Muscle of arm (tissue), 12 donors: ENCODE measurements around the gene RAPGEF3. TPM values are rescaled to one million over a fixed set of nuclear protein-coding genes. Genes with fewer than 3 reads are reported as not detected.

ENCODE experiments used
- DNase-seq: peaks from one replicate; pipeline ENCODE4 v3.0.0-alpha.2; 2013
- polyA plus RNA-seq, 12 donors: library from polyadenylated mRNA; unstranded; fragments of 120-200 nt; gene quantifications; one replicate each; pipeline ENCODE4 v1.2.1, GENCODE V29; 2013; ENCODE audit not compliant: insufficient read length in 12 of 12

The RAPGEF3 gene
- polyA plus RNA-seq, 12 donors = 7.9 to 17.9 (median 11.0) TPM; not detected in 1

- DNase-seq = no peak
Observed at GRCh38 chr12:47689215-47689614, 69.5 kb downstream of the RAPGEF3 start.

- no peak for DNase-seq
Observed at GRCh38 chr12:47687636-47688035, 71.0 kb downstream of the RAPGEF3 start.

DNA sequence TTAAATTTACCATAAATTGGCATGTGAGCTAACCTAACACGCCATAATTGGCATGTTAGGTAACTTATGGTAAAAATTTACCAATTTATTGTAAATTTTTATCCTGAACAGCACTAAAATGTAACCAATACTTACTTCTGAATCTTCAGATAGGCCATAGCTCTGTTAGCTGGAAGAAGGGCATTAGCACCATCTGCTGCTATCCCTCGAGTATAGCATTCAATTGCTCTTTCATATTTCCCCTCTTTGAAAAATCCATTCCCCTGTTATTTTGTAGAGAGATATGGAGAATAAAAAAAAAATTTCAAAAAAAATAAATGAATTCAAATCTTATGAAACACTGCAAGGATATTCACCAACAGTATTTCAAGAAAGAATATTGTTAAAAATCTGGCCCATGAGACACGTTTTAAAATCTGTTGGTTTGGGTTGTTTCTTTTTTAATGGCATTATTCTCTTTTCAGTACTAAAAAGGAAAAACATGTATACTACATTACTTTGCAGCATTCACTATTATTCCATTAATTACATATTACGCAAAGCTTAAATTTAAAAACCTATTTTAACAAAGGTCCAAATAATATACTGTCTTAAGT is 71.9 kb downstream of the RAPGEF3 start:
- peak; percentile 23 for DNase-seq

Other genes starting within 250 kb of the RAPGEF3 start
- gene RPAP3, start 52.9 kb downstream of the RAPGEF3 start, polyA plus RNA-seq = 10 to 100 TPM in 11 of 12 donors, not detected in 1; 21.4 to 38.4 (median 30.7) TPM
- 1 to 10 TPM in 2 of 12 donors, under 1 TPM in 8, not detected in 2; 0.11 to 1.6 (median 0.28) TPM for gene ENDOU, start 33.4 kb downstream of the RAPGEF3 start, polyA plus RNA-seq
- gene SLC48A1, start 14.4 kb upstream of the RAPGEF3 start, polyA plus RNA-seq = 10 to 100 TPM in 8 of 12 donors, 1 to 10 TPM in 3, not detected in 1; 8.1 to 46.8 (median 11.5) TPM
- 100 to 1,000 TPM in 1 of 12 donors, 10 to 100 TPM in 10, not detected in 1; 46.9 to 128 (median 60.7) TPM for gene HDAC7, start 61.0 kb upstream of the RAPGEF3 start, polyA plus RNA-seq
- gene VDR, start 146.1 kb upstream of the RAPGEF3 start, polyA plus RNA-seq = 1 to 10 TPM in 2 of 12 donors, under 1 TPM in 9, not detected in 1; 0.17 to 4.4 (median 0.56) TPM
- gene TMEM106C, start 204.7 kb upstream of the RAPGEF3 start, polyA plus RNA-seq = 10 to 100 TPM in 11 of 12 donors, not detected in 1; 42.2 to 78.3 (median 65.0) TPM
- gene COL2A1, start 245.6 kb upstream of the RAPGEF3 start, polyA plus RNA-seq = 10 to 100 TPM in 11 of 12 donors, not detected in 1; 13.9 to 78.9 (median 25.9) TPM